Nephron (organoid): Measurements from ENCODE around the gene NCSTN.

Source experiments
- H3K27ac Mint-ChIP-seq, 3 experiments: 2 replicates each; pipeline ENCODE4 v1.8.0; 2020; ENCODE audit warnings: mixed read lengths in 3 of 3, mild to moderate bottlenecking in 2 of 3, moderate library complexity in 1 of 3
- H3K27me3 Mint-ChIP-seq: 2 replicates; pipeline ENCODE4 v1.8.0; 2021; ENCODE audit warnings: low read depth, mild to moderate bottlenecking, moderate library complexity, mixed read lengths
- H3K36me3 Mint-ChIP-seq: 2 replicates; pipeline ENCODE4 v1.8.0; 2020; ENCODE audit warnings: low read depth, mixed read lengths
- H3K4me1 Mint-ChIP-seq: 2 replicates; pipeline ENCODE4 v1.8.0; 2020; ENCODE audit warnings: mixed read lengths
- H3K4me3 Mint-ChIP-seq, 3 experiments: 2 replicates each; pipeline ENCODE4 v1.8.0; 2020; ENCODE audit warnings: mild to moderate bottlenecking in 3 of 3, mixed read lengths in 3 of 3, moderate library complexity in 2 of 3
- H3K9me3 Mint-ChIP-seq: 2 replicates; pipeline ENCODE4 v1.8.0; 2020; ENCODE audit warnings: mixed read lengths
- CTCF ChIP-seq, 3 experiments: fragments of 200-600 bp; sonication (generic); IDR thresholded peaks; one replicate each; pipeline ENCODE4 v1.5.0; 2021; ENCODE audit warnings: antibody characterized with exemption in 3 of 3; ENCODE audit not compliant: unreplicated experiment in 3 of 3

NCSTN gene

GRCh38 chr1:160400646-160401486 lies 57.7 kb downstream of the NCSTN start:
- Mint-ChIP-seq H3K36me3 (peaks cover 3% of the 10 kb centered on the region), H3K27me3 (peaks cover 4% of the 10 kb centered on the region), H3K27ac (peak overlapping the region; percentile 46 to 79 (median 69)), H3K9me3 (no peaks in the 10 kb centered on the region), H3K4me3 (peak overlapping the region; percentile 81 to 89 (median 86)), H3K4me1 (peaks cover 51% of the 10 kb centered on the region)
- TF ChIP-seq CTCF (IDR thresholded peaks at IDR 0.05; ENCODE audit: unreplicated experiment in 3 of 3) = no peak

GRCh38 chr1:160401487-160401805 lies 58.3 kb downstream of the NCSTN start:
- Mint-ChIP-seq H3K27ac (peak overlapping the region; percentile 46 to 79 (median 69)), H3K27me3 (peaks cover 2% of the 10 kb centered on the region), H3K9me3 (no peaks in the 10 kb centered on the region), H3K4me1 (peaks cover 56% of the 10 kb centered on the region), H3K36me3 (peaks cover 4% of the 10 kb centered on the region), H3K4me3 (peak overlapping the region; percentile 81 to 89 (median 86))
- no peak for TF ChIP-seq CTCF (IDR thresholded peaks at IDR 0.05; ENCODE audit: unreplicated experiment in 3 of 3)

- Mint-ChIP-seq H3K27me3 (no peaks in the 10 kb centered on the region), H3K4me1 (peaks cover 57% of the 10 kb centered on the region), H3K27ac (peak overlapping the region; percentile 46 to 79 (median 69)), H3K9me3 (no peaks in the 10 kb centered on the region), H3K4me3 (peak overlapping the region; percentile 81 to 89 (median 86)), H3K36me3 (peaks cover 4% of the 10 kb centered on the region)
- TF ChIP-seq CTCF (IDR thresholded peaks at IDR 0.05; ENCODE audit: unreplicated experiment in 3 of 3) = no peak
These were observed 59.0 kb downstream of the NCSTN start for GRCh38 chr1:160402001-160402795.

- H3K4me3 Mint-ChIP-seq = peak overlapping the region; percentile 81 to 89 (median 86)
- H3K27me3 Mint-ChIP-seq = no peaks in the 10 kb centered on the region
- peak overlapping the region in 2 of 3 experiments; percentile 46 to 79 for H3K27ac Mint-ChIP-seq
- H3K4me1 Mint-ChIP-seq = peaks cover 57% of the 10 kb centered on the region
- no peak for TF ChIP-seq CTCF (IDR thresholded peaks at IDR 0.05; ENCODE audit: unreplicated experiment in 3 of 3)
- no peaks in the 10 kb centered on the region for H3K9me3 Mint-ChIP-seq
- H3K36me3 Mint-ChIP-seq = peaks cover 4% of the 10 kb centered on the region
These were observed 60.1 kb downstream of the NCSTN start for GRCh38 chr1:160403244-160403643.

- no peaks in the 10 kb centered on the region for H3K9me3 Mint-ChIP-seq
- H3K36me3 Mint-ChIP-seq = peaks cover 4% of the 10 kb centered on the region
- H3K27ac Mint-ChIP-seq = peak overlapping the region in 2 of 3 experiments; percentile 46 to 79
- no peaks in the 10 kb centered on the region for H3K27me3 Mint-ChIP-seq
- peak overlapping the region in 2 of 3 experiments; percentile 81 to 89 for H3K4me3 Mint-ChIP-seq
- TF ChIP-seq CTCF (IDR thresholded peaks at IDR 0.05; ENCODE audit: unreplicated experiment in 3 of 3) = no peak
- H3K4me1 Mint-ChIP-seq = peaks cover 60% of the 10 kb centered on the region
These were observed 60.9 kb downstream of the NCSTN start for GRCh38 chr1:160404094-160404493.
